Stimulated activated CD4-positive, alpha-beta T cell treated with anti-CD3 and anti-CD28 coated beads, Interleukin-1b, Interleukin-23, amount 100 ng/mL, for 4 hours (primary cell): ENCODE results near the gene GMDS.

Experiments used
- DNase-seq, 2 donors: peaks; one replicate each; pipeline ENCODE4 v3.0.0-alpha.2; 2020; ENCODE audit warnings: low read depth in 2 of 2

The GMDS gene

DNA sequence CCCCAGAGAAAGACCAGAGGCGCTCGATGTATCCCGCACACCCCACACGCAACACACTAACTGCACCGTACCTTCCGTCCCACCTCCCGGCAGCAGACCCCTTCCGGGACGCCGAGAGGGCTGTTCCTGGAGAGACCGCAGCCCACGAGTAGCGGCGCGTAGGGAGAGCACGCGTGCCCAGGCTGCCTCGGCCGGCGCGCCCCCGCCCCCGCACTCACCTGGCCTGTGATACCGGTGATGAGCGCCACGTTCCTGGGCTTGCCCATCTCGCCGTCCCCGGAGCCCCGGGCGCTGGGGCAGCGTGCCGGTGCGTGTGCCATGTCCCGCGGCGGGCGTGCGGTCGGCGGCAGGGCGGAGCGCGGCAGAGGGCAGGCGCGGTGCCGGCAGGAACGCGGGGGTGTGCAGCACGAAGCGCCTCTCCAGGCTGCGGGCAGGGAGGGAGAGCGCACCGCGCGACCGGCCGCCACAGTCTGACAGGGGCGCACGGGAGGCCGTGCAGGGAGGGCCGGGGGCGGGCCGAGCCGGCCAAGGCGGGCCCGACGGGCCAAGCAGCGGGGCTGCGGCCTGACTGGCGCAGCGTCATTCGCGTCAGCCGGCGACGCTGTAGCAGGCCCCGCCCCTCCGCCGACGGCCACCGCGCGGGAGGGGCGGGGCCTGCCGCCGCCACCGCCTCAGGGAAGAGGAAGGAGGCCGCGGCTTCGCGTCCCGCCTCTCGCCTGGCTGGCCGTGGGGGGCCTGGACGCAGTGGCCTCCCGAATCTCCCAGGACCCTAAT lies at the start of gene GMDS:
Gene GMDS (minus strand): TSS at position 503 of the 774 bp plus-strand sequence.
- DNase-seq: peak; percentile 65 to 83

DNA sequence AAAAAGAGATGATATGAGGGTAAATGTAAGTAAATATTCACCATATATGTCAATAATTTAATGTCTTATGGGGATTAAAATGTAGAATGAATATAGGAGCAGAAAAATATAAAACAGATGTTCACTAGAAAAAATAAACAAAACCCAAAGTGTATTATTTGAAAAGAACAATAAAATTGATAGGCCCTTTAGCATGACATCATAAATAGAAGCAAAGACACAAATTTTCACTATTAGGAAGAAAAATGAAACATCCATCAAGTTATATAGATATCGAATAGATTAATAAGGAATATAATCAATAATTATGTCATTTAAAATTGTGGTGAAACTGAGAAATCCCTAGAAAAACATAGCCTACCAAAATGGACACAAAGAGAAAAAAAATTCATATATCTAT lies 40.1 kb upstream of the GMDS start:
- DNase-seq: no peak

DNA sequence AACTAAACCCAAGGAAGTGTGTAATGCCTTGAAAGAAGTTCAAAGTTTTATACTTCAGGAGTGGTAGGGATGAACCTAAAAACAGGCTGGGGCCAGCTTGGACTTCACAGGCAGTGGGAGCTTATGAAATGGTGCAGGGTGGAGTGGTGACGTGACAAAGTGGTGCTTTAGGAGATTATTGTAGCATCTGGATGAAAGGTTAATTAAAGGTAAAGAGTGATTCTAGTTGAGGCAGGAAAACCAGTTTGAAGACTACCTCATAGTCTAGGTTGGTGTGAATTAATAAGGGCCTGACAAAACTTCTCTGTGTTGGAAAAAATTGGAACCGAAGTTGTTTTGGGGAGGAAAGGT lies 30.5 kb upstream of the GMDS start:
- no peak for DNase-seq

DNA sequence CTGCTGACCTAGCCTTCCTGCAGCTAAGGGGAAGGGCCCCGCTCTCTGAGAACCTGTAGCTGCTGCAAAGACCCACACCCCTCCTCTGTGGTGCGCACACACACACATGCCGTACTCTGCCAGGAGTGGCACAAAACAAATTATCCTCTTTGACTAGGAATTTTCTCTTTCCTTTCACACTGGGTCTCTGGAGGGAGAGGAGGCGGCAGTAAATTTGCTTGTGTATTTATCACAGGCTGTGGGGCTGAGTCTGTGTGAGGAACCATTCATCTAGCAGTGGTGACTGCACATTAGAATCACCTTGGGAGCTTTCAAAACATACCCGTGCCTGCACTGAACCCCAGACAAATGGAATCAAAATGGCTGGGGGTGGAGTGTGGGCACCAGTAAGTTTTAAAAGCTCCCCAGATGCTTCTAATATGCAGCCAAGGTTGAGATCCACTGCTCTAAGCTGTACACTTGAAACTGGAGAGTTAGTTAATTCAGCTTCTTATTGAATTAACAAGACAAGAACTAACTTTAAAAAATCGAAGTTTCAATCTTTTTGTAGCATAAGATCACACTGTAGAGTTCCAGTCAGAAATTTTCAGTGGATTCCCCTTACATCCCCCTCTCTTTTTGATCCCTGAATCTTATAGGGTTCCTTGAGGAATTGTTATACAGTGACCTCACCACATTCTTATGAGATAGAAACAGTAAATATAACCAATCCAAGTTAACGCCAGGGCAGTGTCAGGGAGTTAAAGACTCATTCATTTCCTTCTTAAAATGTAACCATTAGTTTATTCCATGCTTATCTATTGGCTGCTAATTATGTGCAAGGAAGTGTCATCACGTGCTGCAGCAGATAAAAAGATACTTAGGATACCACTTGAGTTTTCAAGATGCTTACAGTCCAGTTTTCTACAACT lies 29.8 kb upstream of the GMDS start:
- no peak for DNase-seq

DNA sequence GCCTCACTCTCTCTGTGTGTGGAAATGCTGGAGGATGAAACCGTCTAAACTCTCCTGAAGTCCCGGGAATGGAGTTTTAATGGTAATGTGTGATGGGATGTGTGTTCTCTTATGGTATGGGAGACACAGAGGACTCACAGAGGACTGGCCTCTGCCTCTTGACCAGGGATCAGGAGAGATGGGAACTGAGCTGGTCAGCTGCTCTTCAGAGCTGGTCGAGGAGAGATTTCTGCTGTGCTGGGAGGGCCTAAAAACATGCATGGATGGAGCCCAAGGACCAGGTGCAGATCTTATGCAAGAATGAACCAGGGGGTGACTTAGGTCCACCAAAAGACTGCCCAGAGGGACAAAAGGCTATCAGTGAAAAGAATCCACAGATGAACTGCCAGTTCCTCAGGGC lies 27.3 kb upstream of the GMDS start:
- no peak for DNase-seq

DNA sequence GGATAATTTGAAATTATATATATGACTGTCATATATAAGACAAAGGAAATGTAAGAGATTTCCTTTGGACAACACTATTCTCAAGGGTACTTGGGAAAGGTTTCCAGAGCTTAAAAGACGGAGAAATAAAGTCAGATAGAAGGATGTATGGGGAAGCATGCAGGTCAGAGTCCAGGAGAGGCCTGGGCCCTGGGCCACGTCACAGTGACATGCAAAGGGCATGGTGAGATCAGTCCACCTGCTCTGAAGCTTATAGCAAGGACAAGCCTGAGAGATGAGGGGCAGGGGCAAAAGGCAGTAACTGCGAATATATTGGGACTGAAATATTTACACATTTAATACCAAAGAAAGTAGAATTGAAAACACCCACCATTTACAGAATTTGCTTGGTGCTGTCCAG lies 24.6 kb upstream of the GMDS start:
- DNase-seq: no peak

DNA sequence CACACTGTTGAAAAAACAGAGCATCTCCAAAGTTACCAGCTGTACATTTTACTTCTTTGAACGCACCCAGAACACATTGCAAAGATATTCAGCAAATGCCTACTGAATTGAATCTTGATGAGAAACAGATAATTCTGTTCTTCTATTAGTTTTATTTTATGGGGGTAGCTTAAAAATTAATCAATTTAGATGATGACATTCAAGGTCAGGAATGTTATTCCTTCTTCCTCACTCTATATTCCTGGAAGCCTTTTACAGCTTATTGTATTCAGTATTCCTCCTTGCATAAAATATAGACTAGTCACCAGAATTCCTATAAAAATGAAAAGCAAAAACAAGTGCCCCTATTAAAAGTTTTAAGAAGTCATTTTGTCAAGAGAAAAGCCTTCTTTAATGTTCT lies 21.4 kb upstream of the GMDS start:
- DNase-seq: no peak

DNA sequence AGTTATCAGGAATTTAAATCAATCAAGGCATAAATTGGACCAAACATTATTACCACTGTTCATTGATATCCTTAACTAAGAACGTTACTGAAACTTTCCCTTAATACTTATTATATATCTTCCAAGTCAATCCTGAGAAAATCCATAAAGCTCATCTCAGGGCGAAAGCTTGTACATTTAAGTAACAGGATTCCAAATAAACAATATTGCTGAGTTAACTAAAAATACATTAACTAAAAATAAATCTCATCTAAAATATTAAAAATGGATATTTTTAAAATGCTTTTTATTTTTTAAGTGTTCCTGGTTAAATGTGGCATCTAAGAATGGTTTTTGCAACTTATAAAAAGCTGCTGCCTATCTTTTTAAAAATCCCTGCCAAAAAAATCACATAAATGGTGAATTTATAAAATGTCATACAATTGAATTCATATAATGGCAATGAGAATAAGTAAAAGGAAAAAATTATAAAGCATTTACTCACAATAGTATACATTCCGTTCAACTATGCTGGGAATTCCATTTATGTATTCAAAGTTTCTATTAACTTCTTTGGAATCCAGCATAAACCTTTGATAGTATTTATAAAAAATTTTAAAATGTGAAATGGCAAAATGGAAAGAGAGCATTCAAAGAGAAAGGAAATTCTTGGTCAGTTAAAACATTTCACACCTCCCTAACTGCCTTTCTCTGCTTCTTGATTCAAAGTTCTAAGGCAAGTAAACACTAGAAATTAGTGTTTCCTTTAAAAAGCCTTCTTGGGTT lies 20.8 kb upstream of the GMDS start:
- no peak for DNase-seq

DNA sequence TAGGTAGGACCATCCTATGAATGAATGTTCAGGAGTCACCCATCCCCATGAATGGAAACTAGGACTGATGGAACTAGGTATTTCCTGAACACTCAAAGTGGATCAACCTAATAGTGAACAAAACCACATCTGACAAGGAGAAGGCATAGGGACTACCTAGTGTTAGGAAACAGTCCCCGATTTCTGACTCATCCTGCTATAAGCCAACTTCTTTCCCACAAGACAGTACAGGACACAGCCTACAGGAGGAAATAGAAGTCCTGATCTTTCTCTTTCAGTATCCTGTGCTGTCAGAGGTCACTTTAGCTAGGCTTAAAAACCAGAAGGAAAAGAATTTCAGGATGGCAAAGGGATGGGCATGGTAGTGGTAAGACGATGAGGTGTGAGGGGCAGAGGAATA lies 19.5 kb upstream of the GMDS start:
- DNase-seq: no peak

DNA sequence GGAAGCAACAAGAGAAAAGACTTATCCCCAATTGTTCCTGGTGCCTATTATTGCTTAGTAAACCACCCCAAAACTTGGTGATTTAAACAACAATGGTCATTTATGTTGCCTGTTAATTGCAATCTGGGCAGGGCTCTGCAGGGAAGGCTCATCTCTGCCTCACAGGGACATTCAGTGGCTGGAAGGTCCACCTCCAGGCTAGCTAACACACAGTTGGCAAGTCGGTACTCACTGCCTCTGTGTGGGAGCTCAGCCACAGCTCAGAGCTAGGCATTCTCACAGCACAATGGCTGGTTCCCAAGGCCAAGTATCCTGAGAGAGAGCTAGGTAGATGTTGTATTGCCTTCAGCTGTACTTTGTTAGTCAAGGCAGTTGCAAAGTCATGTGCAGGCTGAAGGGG lies 18.5 kb upstream of the GMDS start:
- no peak for DNase-seq

DNA sequence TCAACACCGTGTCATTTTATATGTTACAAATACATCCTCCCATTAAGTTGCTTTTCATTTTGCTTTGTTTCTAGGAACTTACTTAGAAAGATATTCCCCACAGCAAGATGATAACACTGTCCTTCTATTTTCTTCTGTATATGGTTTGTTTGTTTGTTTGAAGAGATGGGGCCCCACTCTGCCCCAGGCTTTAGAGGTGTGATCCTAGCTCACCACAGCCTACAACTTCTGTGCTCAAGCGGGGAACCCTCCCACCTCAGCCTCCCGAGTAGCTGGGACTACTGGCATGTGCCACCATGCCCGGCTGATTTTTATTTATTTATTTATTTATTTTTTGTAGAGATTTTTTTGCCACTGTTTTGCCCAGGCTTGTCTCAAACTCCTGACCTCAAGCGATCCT lies 14.2 kb upstream of the GMDS start:
- DNase-seq: no peak

DNA sequence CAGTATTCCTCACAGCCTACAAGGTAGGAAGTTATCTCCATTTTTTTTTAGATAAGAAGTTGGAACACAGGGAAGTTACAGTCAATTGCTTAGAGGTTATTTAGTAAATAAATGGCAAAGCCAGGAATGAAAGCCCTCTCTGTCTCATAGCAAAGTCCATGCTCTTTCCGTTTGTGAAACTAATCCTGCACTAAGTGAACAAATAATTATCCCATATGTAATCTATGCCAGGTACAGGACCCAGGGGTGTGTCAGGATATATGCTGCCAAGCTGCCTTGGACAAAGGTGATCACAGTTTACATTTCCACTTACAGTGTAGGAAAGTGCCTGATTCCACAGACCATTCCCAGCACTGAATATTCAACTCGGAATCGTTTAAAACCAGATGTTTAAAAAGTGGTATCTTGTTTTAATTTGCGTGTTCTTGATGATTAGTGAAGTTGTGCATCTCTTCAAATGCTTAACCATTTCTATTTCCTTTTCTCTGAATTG lies 13.6 kb upstream of the GMDS start:
- DNase-seq: no peak

DNA sequence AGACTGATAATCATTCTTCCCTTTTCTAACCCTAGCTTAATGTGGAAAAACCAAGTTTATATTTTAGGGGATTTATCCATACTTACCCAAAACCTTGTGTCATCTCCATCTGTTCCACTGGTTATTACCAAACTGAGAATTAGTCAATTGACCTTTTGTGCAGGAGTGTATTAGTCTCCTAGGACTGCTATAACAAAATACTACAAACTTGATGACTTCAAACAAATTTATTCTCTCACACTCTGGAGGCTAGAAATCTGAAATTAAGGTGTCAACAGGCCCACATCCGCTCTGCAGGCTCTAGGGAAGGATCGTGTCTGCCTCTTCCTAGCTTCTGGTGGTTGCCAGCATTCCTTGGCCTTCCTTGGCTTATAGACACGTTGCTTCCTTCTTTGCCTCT lies 12.7 kb upstream of the GMDS start:
- no peak for DNase-seq

DNA sequence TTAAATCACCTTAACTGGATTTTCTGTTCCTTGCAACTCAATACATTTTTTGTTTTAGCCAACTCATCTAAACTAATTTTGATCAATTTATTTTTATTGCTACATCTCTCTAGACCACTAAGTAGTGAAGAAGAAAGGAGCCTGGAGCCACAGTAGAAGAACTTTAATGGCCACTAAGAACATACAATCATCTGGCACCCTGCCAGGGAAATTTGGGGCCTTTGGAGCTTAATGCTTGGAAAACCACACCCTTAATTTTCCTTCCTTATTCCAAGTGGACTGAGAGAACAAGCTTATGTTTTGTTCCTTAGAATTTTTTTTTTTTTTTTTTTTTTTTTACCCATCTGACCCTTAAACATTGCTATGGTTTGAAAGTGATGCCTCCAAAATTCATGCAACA lies 12.0 kb upstream of the GMDS start:
- no peak for DNase-seq

DNA sequence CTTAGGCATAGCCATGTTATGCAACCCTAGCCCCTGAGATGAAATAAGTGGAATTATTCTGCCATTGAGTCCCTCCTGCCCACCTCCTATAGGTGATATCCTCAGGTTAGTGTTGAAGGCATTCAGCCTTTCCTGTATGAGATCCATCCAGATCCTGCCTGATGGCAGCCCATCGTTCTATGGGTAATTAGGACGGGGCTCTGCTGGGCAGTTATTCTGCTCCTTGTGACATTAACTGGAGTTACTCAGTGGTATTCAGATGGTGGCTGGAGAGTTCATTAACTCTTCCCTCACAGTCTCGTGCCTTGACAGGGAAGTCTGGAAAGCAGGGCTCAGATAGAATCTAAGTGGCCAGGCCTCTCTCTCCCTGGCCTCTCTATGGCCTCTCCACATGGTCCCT lies 9.3 kb upstream of the GMDS start:
- no peak for DNase-seq

DNA sequence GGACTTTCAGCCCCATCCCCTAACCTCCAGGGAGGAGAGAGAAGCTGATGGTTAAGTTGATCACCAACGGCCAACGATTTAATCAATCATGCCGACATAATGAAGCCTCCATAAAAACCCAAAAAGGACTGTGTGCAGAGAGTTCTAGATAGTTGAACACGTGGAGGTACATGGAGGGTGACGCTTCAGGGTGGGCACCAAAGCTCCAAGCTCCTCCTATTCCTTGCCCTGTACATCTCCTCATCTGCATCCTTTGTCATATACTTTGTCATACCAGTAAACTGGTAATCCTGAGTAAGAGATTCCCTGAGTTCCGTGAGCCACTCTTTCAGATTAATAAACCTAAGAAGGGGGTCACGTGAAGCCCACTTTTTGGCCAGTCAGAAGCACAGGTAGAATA lies 3.7 kb upstream of the GMDS start:
- no peak for DNase-seq

DNA sequence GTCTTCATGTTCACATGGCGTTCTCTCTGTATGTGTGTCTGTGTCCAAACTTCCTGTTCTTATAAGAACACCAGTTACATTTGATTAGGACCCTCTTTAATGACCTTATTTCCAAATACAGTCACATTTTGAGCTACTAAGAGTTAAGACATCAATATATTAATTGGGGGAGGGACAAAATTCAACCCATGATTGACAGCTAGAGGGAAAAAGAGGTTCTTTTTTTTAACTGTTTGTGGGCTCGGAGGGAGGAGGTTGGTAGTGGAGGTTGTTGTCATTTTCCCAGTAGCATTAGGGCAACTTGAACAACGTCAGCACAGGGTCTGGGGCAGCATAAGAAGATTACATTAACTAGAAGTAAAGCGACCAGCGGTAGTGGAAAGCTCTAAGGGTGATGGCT lies 2.3 kb upstream of the GMDS start:
- DNase-seq: no peak

DNA sequence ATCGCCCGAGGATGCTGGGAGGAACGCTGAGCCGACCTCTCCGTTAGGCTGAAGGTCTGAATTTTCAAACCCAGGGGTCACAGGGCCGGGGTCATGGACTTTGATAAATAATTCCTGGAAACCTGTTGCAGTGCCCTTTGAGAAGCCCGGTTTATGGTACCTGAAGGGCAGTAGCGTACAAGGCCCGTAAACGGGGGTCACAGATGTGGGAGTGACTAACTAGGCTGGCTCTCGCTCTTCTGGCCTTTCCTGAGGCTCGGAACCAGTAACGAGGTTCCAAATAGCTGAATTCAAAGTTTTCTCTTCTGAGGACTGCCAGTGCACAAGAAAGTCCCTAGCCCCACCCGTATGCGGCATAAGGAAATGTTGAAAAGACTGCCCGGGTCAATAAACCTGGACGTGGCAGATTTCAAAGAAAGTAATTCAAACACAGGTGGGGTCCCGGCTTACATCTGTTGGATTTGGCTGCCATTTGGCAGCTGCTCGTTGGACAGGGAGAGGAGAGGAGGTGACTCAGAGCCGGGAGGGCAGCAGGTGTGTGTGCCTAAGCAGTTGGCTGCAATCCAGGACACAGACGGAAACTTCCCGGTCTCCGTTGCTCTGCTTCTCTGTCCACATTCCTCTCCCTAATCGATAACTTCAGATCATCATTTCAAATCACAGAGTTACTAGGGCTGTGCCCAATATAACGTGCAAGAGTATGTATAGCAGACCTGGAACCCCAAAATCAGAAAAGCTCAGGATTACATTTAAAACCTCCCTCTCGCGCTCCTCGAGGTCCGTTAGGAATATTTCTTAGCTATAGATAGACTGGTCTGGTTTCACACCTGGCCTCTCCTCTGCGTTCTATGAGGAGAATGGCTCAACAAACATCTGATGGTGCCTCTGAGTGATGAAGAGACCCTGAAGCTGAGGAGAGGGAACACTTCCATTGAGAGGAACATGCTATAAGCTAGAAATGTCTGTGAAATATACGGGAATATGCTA lies 765 bp upstream of the GMDS start:
- DNase-seq: peak; percentile 18 to 22

DNA sequence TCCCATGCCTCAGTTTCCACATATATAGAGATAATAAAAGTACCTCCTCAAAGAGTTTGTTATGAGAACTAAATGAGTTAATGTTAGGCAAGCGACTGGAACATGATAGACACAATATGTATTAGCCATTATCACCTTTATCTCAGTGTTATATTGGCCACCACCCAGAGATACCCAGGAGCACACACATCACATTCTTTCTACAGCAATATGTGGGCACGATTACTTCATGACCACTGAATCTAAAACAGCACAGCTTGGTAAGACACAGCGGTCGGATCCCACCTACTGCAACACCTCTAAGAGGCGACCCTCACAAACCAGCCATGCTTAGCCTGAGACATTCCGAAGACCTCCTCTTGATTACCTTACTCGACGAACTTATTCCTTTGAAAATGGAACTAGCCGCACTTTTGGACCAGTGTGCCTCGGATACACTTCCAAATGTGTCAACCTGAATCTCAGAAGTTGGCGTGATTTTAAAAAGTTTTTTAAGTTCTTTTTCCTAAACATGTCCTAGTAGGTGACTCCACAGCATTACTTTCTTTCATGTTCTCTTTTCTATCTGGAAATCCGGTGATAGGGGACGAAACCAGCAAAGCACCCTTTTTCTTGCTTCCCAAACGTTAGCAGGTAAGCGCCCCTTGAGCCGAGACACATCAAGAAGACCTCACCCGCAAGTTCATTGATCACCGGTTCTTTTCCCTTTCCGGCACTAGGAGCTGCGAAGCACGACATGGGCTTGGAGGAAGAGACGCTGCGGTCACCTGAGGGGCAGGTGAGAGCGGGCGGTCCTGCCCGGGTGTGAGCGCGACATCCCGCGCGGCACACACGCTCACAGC lies 923 bp downstream of the GMDS start:
- no peak for DNase-seq

DNA sequence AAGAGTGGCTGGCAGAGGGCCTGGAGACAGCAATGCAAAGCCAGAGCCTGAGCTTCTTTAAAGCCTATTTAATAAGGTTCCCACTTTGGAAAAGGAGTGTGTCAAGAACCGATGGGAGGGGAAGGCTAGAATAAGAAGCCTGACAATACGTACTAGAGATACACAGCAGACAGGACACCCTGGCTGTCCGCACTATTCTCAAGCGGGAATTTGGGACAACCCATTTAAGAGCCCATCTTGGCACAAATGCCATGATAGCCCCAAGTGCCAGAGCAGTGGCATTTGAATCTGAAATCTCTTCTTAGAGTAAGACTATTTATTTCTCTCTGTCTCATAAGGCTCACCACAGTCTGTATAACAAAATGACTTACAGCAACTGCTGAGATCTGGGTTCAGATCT lies 3.1 kb downstream of the GMDS start:
- DNase-seq: no peak
